Keratinocyte (primary cell): ENCODE measurements around the gene PDS5B. TPM values are rescaled to one million over a fixed set of nuclear protein-coding genes. Genes with fewer than 3 reads are reported as not detected.
A peak's percentile ranks its signal among the peaks of the same experiment; 100 is the strongest.

ENCODE experiments used
- DNase-seq: peaks from one replicate; pipeline ENCODE4 v3.0.0-alpha.2; 2011; ENCODE audit warnings: low read depth, missing footprints, low spot score
- FAIRE-seq: peaks from 2 replicates; lab custom pipeline; 2011; peaks lifted over from hg19 to GRCh38; lab: Jason Lieb, UNC
- H2AFZ ChIP-seq: 2 replicates; pipeline ENCODE4 v1.6.0; 2012; ENCODE audit warnings: low read length, control low read depth, inconsistent platforms; ENCODE audit not compliant: control insufficient read depth
- H3K27ac ChIP-seq: 2 replicates; pipeline ENCODE4 v1.5.1; 2011; ENCODE audit warnings: low read length; ENCODE audit not compliant: control insufficient read depth, insufficient read depth
- H3K27me3 ChIP-seq: 3 replicates; pipeline ENCODE4 v1.6.0; 2011; ENCODE audit warnings: low read length; ENCODE audit not compliant: control insufficient read depth, insufficient read depth; ENCODE audit errors: extremely low read depth
- H3K36me3 ChIP-seq, 2 experiments: 2 replicates in 1 of 2; 3 replicates in 1 of 2; pipeline ENCODE4 v1.5.1; 2011; ENCODE audit warnings: low read length in 2 of 2, mild to moderate bottlenecking in 1 of 2; ENCODE audit not compliant: control insufficient read depth in 2 of 2, insufficient read depth in 2 of 2; ENCODE audit errors: extremely low read depth in 1 of 2
- H3K4me1 ChIP-seq: 3 replicates; pipeline ENCODE4 v1.5.1; 2011; ENCODE audit warnings: low read length; ENCODE audit not compliant: control insufficient read depth, insufficient read depth; ENCODE audit errors: extremely low read depth
- H3K4me2 ChIP-seq: 3 replicates; pipeline ENCODE4 v1.6.0; 2011; ENCODE audit warnings: low read depth, low read length; ENCODE audit not compliant: control insufficient read depth, insufficient read depth; ENCODE audit errors: extremely low read depth
- H3K4me3 ChIP-seq, 3 experiments: fragments of 200-600 bp in 1 of 3; sonication (generic) in 1 of 3; 2 replicates in 2 of 3; 3 replicates in 1 of 3; pipeline ENCODE4 v1.5.1; 2011 to 2016; ENCODE audit warnings: low read length in 3 of 3, mild to moderate bottlenecking in 3 of 3, control low read depth in 2 of 3, inconsistent platforms in 1 of 3, low read depth in 1 of 3, mixed read lengths in 1 of 3, mixed run types in 1 of 3, moderate library complexity in 1 of 3; ENCODE audit not compliant: control insufficient read depth in 2 of 3, insufficient read depth in 2 of 3; ENCODE audit errors: extremely low read depth in 1 of 3
- H3K79me2 ChIP-seq: 2 replicates; pipeline ENCODE4 v1.6.0; 2012; ENCODE audit warnings: low read length; ENCODE audit not compliant: control insufficient read depth, insufficient read depth
- H3K9ac ChIP-seq: 3 replicates; pipeline ENCODE4 v1.6.0; 2011; ENCODE audit warnings: low read length; ENCODE audit not compliant: control insufficient read depth, insufficient read depth; ENCODE audit errors: extremely low read depth
- H3K9me1 ChIP-seq: 3 replicates; pipeline ENCODE4 v1.6.0; 2011; ENCODE audit warnings: low read length; ENCODE audit not compliant: control insufficient read depth, insufficient read depth; ENCODE audit errors: extremely low read depth
- H3K9me3 ChIP-seq: 2 replicates; pipeline ENCODE4 v1.5.1; 2012; ENCODE audit warnings: low read depth, low read length; ENCODE audit not compliant: control insufficient read depth
- H4K20me1 ChIP-seq: 3 replicates; pipeline ENCODE4 v1.6.0; 2011; ENCODE audit warnings: low read length; ENCODE audit not compliant: control insufficient read depth, insufficient read depth; ENCODE audit errors: extremely low read depth
- EZH2 ChIP-seq: IDR thresholded peaks from one replicate; pipeline ENCODE4 v1.6.1; 2012; ENCODE audit warnings: inconsistent platforms, mild to moderate bottlenecking, low read length, moderate library complexity
- dilution Hi-C: fragments of 300-500 bp; cut with MboI; formaldehyde crosslinking; loops from one replicate; pipeline ENCODE4 v1.7.0; 2020; ENCODE audit warnings: low sequenced_read_pairs; ENCODE audit not compliant: extremely low pct_ligation_motif_present
- polyA plus RNA-seq, 5 experiments: library from polyadenylated mRNA; depleted of rRNA in 3 of 5; stranded (reverse) in 3 of 5; stranded (forward) in 1 of 5; unstranded in 1 of 5; fragments of >200 nt; gene quantifications; 1 replicate in 1 of 5; 2 replicates in 3 of 5; 3 replicates in 1 of 5; pipeline versions ENCODE4 v1.2.1 to v1.2.3, GENCODE V29; 2011 to 2012; ENCODE audit warnings: missing spikeins in 2 of 5, low read depth in 1 of 5, low replicate concordance in 1 of 5
- TF ChIP-seq, protein P1 (sequence below), 3 experiments: IDR thresholded peaks in 1 of 3; conservative IDR thresholded peaks in 1 of 3; optimal IDR thresholded peaks in 1 of 3; 2 replicates in 2 of 3; 3 replicates in 1 of 3; pipeline versions ENCODE3 to v1.5.1; 2011; ENCODE audit warnings: low read length in 3 of 3, mild to moderate bottlenecking in 3 of 3, moderate library complexity in 2 of 3, control low read depth in 1 of 3, inconsistent platforms in 1 of 3; ENCODE audit not compliant: insufficient read depth in 2 of 3; ENCODE audit errors: extremely low read depth in 1 of 3

The PDS5B gene
- polyA plus RNA-seq, 1 donor (not counting 4 experiments of a cell fraction or from before 2014, with no cell fraction given): 6.9 TPM

DNA sequence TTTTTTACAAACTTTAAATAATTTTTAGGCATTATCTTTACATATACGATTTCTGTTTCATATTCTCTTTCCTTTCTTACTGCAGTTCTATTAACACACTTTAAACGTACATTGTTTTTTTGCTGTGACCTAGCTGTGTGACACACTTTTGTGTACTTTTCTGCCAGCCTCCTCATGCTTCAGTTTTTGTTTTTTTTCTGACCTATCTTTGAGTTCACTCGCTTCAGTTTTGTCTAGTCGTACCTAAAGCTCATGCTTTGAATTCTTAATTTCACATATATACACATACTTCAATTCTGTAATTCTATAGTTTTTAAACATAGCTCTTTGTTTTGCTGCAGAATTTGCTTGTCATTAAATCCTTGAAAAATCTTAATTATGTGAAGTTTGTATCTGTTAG is 150.4 kb downstream of the PDS5B start:
- dilution Hi-C loops: no loop called here
- Histone ChIP-seq H4K20me1 (no peaks in the 10 kb centered on the region), H3K27me3 (no peaks in the 10 kb centered on the region), H3K79me2 (no peaks in the 10 kb centered on the region), H3K9me3 (no peaks in the 10 kb centered on the region), H3K9me1 (no peaks in the 10 kb centered on the region), H3K4me3 (peak overlapping the region in 2 of 3 experiments; percentile 65 to 69), H3K27ac (peak overlapping the region; percentile 73), H3K36me3 (no peaks in the 10 kb centered on the region), H3K9ac (peak overlapping the region; percentile 69), H3K4me1 (peaks cover 18% of the 10 kb centered on the region), H2AFZ (peak overlapping the region; percentile 79), H3K4me2 (peak overlapping the region; percentile 95)
- DNase-seq: no peak
- peak; percentile 29 for FAIRE-seq
- TF ChIP-seq EZH2: no peak
- TF ChIP-seq, protein P1, sequence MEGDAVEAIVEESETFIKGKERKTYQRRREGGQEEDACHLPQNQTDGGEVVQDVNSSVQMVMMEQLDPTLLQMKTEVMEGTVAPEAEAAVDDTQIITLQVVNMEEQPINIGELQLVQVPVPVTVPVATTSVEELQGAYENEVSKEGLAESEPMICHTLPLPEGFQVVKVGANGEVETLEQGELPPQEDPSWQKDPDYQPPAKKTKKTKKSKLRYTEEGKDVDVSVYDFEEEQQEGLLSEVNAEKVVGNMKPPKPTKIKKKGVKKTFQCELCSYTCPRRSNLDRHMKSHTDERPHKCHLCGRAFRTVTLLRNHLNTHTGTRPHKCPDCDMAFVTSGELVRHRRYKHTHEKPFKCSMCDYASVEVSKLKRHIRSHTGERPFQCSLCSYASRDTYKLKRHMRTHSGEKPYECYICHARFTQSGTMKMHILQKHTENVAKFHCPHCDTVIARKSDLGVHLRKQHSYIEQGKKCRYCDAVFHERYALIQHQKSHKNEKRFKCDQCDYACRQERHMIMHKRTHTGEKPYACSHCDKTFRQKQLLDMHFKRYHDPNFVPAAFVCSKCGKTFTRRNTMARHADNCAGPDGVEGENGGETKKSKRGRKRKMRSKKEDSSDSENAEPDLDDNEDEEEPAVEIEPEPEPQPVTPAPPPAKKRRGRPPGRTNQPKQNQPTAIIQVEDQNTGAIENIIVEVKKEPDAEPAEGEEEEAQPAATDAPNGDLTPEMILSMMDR (optimal IDR thresholded peaks at IDR 0.05 in 1 of 3, IDR thresholded peaks at IDR 0.05 in 1 of 3, conservative IDR thresholded peaks at IDR 0.05 in 1 of 3; ENCODE audit: extremely low read depth in 1 of 3, insufficient read depth in 2 of 3, low read length in 3 of 3): no peak

DNA sequence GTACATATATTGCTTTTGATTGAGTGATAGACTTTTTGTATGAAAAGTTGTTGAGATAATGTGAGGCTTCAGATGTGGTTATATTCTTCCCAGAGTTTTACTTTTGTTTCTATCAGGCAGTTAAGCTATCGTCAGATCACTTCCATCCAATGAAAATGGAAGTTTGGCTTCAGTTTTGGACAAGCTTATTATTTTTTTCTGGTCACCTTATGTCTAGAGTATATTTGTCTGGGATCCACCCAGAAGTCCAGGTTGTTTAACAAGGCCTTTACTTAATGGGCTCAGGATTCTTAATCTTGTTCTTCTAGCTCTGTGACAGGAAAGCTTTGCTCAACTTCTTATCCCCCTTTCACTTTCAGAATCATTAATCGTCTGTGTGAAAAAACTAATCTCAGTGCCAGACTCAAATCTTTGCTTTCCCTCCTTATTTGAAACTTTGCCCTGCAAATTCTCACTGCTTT is 150.9 kb downstream of the PDS5B start:
- H3K27me3 ChIP-seq: no peaks in the 10 kb centered on the region
- no peaks in the 10 kb centered on the region for H3K9me1 ChIP-seq
- peaks cover 18% of the 10 kb centered on the region for H3K4me1 ChIP-seq
- H3K79me2 ChIP-seq: no peaks in the 10 kb centered on the region
- no peaks in the 10 kb centered on the region for H3K9me3 ChIP-seq
- H3K4me2 ChIP-seq: peak overlapping the region; percentile 95
- TF ChIP-seq EZH2: no peak
- TF ChIP-seq, protein P1 (optimal IDR thresholded peaks at IDR 0.05 in 1 of 3, IDR thresholded peaks at IDR 0.05 in 1 of 3, conservative IDR thresholded peaks at IDR 0.05 in 1 of 3; ENCODE audit: extremely low read depth in 1 of 3, insufficient read depth in 2 of 3, low read length in 3 of 3): no peak
- H4K20me1 ChIP-seq: no peaks in the 10 kb centered on the region
- dilution Hi-C loops: no loop called here
- H3K4me3 ChIP-seq: peak overlapping the region in 2 of 3 experiments; percentile 65 to 69
- DNase-seq (no peak), FAIRE-seq (peak; percentile 41)
- no peaks in the 10 kb centered on the region for H3K36me3 ChIP-seq
- peak overlapping the region; percentile 79 for H2AFZ ChIP-seq
- peak overlapping the region; percentile 69 for H3K9ac ChIP-seq
- H3K27ac ChIP-seq: peak overlapping the region; percentile 73
